ENCODE data around the gene LYRM1. TPM values are rescaled to one million over a fixed set of nuclear protein-coding genes. Genes with fewer than 3 reads are reported as not detected.
"Not testable (repeated sequence)": the region's sequence is repeated elsewhere in the genome, so short reads cannot be mapped to it uniquely, and the experiment has no call there.

The LYRM1 gene
- polyA plus RNA-seq, 4 donors, result 48.2 to 54.8 (median 50.4) TPM

GRCh38 chr16:20968765-20969164 is 68.2 kb downstream of the LYRM1 start:
- no peak for DNase-seq (ENCODE audit: low read depth in 4 of 4, low spot score in 3 of 4)

- no peak for DNase-seq (ENCODE audit: low read depth in 4 of 4, low spot score in 3 of 4)
Measured at GRCh38 chr16:20969386-20969785, 68.8 kb downstream of the LYRM1 start.

- DNase-seq (ENCODE audit: low read depth in 4 of 4, low spot score in 3 of 4), result peak in 1 of 4 donors; percentile 28
Measured at GRCh38 chr16:20971401-20971800, 70.8 kb downstream of the LYRM1 start.

- not testable (repeated sequence) for DNase-seq (ENCODE audit: low read depth in 4 of 4, low spot score in 3 of 4)
Measured at GRCh38 chr16:20973201-20973600, 72.6 kb downstream of the LYRM1 start.

Other genes with a start within 250 kb of the LYRM1 start
- gene ACSM1, start 203.1 kb upstream of the LYRM1 start, polyA plus RNA-seq (ENCODE audit: insufficient read length in 4 of 4), result 1 to 10 TPM in 2 of 4 donors, under 1 TPM in 2; 0.90 to 2.5 (median 0.99) TPM
- 10 to 100 TPM; 62.0 to 81.4 (median 75.9) TPM for gene THUMPD1, start 159.0 kb upstream of the LYRM1 start, polyA plus RNA-seq (ENCODE audit: insufficient read length in 4 of 4)
- 100 to 1,000 TPM in 3 of 4 donors, 10 to 100 TPM in 1; 96.3 to 132 (median 116) TPM for gene ACSM3, start 136.8 kb upstream of the LYRM1 start, polyA plus RNA-seq (ENCODE audit: insufficient read length in 4 of 4)
- 10 to 100 TPM; 33.0 to 39.1 (median 35.6) TPM for gene ERI2, start 94.3 kb upstream of the LYRM1 start, polyA plus RNA-seq (ENCODE audit: insufficient read length in 4 of 4)
- gene REXO5, start 94.2 kb upstream of the LYRM1 start, polyA plus RNA-seq (ENCODE audit: insufficient read length in 4 of 4), result 1 to 10 TPM; 5.9 to 7.4 (median 6.6) TPM
- 10 to 100 TPM in 1 of 4 donors, 1 to 10 TPM in 3; 7.8 to 10.2 (median 9.3) TPM for gene DCUN1D3, start 413 bp upstream of the LYRM1 start, polyA plus RNA-seq (ENCODE audit: insufficient read length in 4 of 4)

All from right renal pelvis (tissue), 4 donors.